NCI-H1105 (cell line): ENCODE measurements around the gene ZAP70.

Experiments used
- DNase-seq: peaks from one replicate; lab custom pipeline; 2025; lab: John Stamatoyannopoulos, UW

ZAP70 gene

DNA sequence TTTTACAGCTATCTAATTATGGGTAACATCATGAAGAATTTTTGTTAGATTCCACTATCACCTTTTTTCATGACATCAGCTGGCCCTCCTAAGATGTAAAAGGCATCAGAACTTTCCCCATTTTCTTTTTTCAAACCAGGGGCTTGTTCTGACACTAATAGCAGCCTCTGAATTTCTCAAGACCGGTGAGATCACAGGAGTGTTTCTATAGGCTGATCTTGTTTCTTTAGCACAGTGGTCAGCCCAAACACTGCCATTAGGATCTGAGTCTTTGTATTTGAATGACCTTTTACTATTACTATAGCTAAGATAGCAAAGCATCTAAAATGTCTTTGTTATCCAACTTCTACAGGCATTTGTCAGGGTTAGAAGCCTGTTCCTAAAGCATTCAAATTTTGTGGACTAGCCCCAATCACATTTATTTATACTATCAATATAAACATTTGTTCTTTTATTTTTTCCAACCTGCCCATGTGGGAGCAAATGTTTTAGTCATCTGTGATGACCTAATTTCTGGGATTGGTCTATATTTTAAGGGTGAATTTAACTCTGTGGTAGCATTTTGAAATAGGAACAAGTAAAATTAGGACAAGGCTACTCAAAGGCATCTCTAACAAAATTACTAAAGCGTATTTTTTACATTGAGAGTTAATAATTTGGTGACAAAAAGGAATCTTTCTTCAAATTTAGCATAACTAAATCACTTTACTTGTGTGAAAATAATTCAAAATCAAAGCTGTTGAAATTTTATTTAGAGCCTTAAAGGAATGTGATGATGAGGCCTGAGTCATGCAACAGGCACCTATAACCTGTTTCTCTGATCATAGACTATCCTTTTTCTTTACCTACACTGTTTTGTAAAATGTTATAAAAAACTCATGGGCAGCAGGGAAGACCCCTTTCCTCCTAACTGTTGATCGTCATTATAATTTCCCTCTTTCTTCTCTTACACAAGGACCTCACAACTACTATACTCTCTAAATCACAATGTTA lies 39.3 kb downstream of the ZAP70 start:
- DNase-seq, result no peak

- no peak for DNase-seq
Measured at GRCh38 chr2:97754690-97755346, 41.4 kb downstream of the ZAP70 start.

DNA sequence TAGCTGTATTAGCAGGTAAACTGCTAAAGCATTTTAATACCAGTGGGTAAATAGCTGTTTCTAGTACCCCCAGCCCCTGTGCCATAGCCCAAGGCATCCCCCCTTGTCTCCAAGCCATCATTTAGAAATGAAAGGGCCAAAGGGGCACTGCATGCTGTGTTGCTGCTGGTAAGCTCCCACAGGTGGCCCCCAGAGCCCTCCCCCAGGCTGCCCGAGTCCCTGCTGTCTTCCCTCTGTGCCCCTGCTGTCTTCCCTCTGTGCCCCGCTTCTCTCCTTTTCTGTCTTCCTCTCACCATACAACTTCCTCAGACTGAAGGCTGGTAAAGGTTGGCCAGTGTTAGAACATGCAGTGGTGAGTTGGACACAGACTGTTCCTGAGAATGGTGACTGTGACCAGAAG lies 42.1 kb downstream of the ZAP70 start:
- no peak for DNase-seq

DNA sequence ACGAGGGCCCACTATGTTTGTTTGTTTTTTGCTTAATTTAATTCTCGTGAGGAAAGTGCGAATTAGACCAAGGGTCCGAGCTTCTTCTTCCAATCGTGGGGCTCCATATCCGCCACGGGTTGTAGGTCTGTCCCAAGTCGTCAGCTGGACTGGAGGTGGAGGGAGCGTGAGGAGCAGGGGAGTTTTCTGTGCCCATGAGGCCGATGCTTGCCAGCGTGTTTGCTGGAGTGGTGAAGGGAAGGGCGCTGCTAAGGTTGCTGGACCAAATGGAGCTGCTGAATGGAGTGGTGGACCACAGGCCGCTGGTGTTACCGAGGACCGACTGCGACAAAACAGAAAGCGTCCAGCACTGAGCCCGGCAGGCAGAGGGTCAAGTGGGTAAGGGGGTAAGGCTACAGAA lies 43.7 kb downstream of the ZAP70 start:
- DNase-seq, result no peak

DNA sequence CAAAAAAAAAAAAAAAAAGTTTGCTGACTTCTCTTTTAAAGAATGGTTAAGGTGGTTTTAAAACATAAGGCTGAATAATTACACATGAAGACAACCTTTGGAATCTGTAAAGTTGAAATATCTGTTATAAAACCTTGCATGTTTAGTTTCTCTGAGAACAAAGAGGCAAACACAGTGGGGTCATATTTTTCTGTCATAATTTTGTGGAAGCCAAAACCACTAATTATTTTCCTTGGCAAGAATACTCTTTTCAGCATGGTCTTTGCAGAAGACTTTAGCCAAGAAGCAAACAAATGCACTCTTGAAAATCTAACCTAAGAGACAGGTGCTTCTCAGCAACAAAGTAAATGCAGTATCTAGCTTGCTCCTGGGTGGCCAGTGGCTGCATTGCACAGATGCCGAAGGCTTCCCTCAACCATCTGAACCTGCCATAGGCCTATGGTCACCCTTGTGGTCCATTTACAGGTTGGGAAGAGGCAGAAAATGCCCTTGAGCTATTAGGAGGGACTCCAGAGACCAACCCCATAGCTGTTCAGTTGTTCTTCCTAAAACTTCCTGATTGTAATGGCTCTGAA lies 44.8 kb downstream of the ZAP70 start:
- DNase-seq, result no peak

- no peak for DNase-seq
Measured at GRCh38 chr2:97759727-97760407, 46.5 kb downstream of the ZAP70 start.

DNA sequence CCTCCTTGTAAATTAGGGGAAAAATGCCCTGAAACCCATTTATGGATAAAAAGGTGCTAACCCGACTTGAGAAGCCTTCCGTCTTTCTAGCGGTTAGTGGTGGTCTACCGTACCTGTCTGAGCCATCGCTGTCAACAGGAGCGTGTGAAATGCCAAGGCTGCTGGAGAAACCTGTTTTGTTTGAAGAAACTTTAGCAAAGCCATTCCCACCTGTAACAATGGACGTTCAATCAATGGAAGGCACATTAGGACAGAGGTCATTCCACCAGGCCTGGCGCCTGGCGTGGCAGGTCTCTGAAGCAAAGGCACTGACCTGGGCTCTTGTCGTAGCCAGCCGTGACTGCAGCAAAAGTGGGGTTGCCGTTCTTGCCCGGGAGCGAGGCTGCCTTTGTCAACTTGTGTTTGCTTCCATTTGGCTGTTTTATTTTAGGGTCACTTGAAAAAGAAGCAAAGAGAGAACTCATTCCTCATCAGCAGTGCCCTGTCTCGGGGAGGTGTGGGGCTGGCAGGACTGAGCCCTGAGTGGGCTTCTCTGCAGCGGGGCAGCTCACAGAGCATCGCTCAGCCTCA lies 47.2 kb downstream of the ZAP70 start:
- DNase-seq, result no peak

DNA sequence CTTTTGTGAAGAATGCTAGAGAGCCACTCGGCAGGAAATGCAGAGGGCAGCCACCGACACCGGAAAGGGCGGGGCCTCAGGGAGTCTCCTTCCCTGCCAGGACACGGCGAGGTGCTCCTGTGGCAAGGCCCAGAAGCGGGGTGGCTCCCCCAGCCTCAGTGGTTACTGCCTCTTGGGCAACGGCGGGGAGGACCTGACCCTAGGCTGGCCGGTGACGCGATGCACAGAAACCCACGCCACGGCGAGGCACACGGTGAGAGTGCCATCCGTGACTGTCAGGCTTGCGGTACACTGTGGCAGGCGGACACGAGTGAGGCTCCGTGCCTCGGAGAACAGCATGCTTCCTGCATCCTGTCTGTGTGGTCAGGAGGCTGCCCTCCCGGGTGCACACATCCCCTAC lies 47.8 kb downstream of the ZAP70 start:
- DNase-seq, result no peak

- DNase-seq, result no peak
Measured at GRCh38 chr2:97763176-97763845, 49.9 kb downstream of the ZAP70 start.

DNA sequence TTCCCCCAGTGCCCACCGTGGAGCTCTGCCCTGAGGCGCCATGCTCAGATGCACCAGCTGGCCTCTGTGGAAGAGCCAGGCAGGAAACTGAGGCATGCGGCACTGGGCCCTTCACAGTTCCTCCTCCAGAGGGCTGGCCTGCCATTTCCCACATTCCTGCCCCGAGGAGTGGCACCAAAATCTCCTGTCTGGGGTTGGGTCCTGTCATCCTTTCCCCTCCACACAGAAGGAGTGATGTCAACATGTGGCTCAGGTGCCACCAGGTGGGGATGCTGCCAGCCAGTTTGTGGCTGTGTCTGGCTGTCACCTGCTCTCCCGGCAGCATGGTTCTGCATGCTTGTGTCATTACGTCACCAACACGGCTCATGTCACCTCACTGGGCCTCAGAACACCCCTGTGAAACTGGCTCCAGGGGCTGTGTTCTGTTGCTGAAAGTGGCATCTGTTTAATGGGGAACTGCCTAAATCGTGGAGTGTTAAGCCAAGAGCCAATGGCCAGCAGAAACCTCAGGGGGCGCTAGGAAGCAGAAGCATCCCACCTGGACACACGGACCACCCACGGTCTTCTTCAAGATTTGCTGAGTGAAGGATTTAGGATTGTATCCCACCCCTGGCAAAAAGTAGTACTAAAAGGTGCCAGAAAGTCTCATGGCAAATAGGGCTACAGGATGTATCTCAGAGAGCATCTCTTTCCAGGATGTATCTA lies 51.3 kb downstream of the ZAP70 start:
- DNase-seq, result peak; percentile 1

GRCh38 chr2:97765933-97766332 lies 52.6 kb downstream of the ZAP70 start:
- DNase-seq, result no peak

GRCh38 chr2:97766567-97766966 lies 53.2 kb downstream of the ZAP70 start:
- no peak for DNase-seq

DNA sequence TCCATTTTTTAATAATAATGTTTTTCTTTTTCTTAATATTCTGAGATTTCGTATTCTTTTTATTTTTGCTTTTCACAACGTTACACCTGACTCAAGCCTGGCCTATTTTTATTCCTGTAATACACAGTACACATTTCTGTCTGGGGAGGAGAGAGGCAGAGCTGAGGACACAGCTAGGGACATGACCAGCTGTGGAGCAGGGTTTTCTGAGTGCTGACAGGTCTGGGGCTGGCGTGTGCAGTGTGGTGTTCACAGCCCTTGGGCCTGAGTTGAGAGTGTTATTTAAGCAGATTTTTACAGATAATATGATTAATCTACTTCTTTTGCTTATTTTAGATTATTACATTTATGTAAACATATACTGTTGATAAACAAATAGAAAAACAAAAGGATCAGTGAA lies 55.9 kb downstream of the ZAP70 start:
- DNase-seq, result no peak

DNA sequence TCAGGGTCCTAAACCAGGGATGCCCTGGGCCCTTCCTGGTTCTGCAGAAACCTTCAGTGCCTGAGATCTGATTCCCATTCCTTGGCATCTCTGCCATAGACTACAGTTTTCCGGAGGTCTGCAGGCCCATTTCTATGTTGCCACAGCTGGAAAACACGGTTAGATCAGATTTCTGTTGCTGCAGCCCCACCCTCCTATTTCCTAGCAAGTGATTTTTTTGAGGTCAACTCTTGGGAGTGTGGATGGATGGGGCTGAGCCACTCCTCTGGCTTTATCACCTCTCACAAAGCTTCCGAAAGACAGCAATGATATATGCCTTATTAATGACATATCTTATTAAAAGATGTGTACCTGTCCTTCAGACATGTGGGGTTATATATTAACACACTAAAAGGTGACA lies 56.3 kb downstream of the ZAP70 start:
- DNase-seq, result no peak

DNA sequence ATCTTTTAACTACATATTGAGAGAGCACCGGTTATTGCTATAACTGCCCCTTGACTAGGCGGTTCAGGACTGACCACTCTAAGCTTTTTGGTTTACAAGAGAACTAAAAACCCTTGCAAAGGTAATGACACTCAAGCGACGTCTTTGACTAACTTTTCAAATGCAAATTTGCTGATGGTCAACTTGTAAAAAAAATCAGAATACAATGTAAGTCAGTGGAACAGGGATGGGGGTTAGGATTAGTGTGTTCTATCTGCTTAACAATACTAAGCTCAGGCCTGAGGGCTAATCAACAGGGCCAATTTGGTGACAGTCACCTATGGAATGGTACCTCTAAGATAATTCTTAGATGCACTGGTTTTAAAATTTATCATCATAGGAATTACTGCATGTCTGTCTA lies 57.1 kb downstream of the ZAP70 start:
- no peak for DNase-seq

GRCh38 chr2:97774425-97774824 lies 61.0 kb downstream of the ZAP70 start:
- no peak for DNase-seq

GRCh38 chr2:97775074-97775473 lies 61.7 kb downstream of the ZAP70 start:
- no peak for DNase-seq

DNA sequence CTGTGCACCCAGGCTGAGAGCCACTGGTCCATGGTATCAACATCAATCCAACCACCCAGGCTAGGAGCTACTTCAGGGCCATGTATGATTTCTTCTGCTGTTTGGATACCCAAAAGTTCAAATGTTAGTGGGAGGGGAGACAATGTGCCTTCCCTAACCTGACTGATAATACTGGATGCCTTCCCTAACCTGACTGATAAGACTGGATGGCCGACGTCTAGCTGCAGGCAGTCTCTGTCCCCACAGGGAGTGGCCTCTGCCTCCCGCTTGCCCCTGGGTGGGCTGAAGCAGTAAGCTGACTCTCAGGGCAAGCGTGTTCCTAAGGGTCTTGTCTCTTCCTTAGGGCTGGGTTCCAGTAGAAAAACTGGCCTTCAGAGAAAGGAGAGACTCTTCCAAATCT lies 65.8 kb downstream of the ZAP70 start:
- DNase-seq, result no peak

DNA sequence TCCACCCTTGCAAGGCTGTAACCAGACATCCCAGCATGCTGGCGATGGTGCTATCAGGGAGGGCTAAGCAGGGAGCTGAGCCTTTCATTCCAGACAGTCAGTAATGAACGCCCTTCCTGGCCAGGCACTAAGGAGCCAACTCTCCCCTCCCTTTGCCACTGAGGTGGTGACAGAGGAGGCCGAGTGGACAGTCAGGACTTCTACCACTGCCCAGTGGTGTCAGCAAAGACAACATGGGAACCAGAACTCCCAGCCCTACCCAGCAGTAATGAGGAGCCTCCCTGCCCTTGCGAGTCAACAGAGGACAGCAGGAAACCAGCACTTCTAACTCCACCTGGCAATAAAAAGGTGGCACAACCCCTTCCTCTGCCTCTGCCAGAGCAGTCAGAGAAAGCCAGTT lies 68.6 kb downstream of the ZAP70 start:
- DNase-seq, result no peak

GRCh38 chr2:97784953-97785352 lies 71.6 kb downstream of the ZAP70 start:
- no peak for DNase-seq

GRCh38 chr2:97785818-97786217 lies 72.4 kb downstream of the ZAP70 start:
- DNase-seq, result no peak
